Fibroblast of villous mesenchyme (primary cell): ENCODE results near the gene MED25. TPM values are rescaled to one million over a fixed set of nuclear protein-coding genes. Genes with fewer than 3 reads are reported as not detected.

Experiments
- DNase-seq: peaks from one replicate; pipeline ENCODE4 v3.0.0-alpha.2; 2010; ENCODE audit warnings: low read depth
- H3K4me3 ChIP-seq: 2 replicates; pipeline ENCODE4 v1.5.1; 2011; ENCODE audit warnings: low read depth, mild to moderate bottlenecking, low read length
- total RNA-seq: library from RNA; depleted of rRNA; stranded (reverse); fragments of >200 nt; gene quantifications from 2 replicates; pipeline ENCODE4 v1.2.3, GENCODE V29; 2012
- TF ChIP-seq, protein P1 (sequence below): IDR thresholded peaks from 2 replicates; pipeline ENCODE4 v1.5.1; 2012; ENCODE audit warnings: low read depth, mild to moderate bottlenecking, low read length; ENCODE audit not compliant: insufficient read depth

The MED25 gene
- total RNA-seq, 1 donor, result 21.6 TPM

DNA sequence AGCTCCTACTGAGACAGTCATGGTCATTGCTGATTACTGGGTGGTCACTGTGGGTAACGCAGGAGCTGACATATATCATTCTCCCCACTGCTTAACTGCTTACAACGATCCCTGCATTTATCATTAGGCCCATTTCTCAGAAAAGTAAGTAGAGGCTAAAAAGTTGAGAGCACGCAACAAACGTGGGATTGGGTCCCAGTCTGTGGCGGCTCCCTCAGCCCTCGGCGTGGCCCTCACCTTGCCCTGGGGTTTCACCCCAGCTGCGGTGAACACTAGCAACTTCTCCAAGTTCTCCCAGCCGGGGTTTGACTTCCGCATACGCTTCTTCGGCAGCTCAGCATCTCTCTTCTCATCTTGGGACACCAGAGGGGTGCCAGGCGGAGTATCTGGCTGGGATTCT lies 46.8 kb downstream of the MED25 start:
- no peak for DNase-seq
- no peak overlapping the region for H3K4me3 ChIP-seq
- TF ChIP-seq, protein P1, sequence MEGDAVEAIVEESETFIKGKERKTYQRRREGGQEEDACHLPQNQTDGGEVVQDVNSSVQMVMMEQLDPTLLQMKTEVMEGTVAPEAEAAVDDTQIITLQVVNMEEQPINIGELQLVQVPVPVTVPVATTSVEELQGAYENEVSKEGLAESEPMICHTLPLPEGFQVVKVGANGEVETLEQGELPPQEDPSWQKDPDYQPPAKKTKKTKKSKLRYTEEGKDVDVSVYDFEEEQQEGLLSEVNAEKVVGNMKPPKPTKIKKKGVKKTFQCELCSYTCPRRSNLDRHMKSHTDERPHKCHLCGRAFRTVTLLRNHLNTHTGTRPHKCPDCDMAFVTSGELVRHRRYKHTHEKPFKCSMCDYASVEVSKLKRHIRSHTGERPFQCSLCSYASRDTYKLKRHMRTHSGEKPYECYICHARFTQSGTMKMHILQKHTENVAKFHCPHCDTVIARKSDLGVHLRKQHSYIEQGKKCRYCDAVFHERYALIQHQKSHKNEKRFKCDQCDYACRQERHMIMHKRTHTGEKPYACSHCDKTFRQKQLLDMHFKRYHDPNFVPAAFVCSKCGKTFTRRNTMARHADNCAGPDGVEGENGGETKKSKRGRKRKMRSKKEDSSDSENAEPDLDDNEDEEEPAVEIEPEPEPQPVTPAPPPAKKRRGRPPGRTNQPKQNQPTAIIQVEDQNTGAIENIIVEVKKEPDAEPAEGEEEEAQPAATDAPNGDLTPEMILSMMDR, result no peak

DNA sequence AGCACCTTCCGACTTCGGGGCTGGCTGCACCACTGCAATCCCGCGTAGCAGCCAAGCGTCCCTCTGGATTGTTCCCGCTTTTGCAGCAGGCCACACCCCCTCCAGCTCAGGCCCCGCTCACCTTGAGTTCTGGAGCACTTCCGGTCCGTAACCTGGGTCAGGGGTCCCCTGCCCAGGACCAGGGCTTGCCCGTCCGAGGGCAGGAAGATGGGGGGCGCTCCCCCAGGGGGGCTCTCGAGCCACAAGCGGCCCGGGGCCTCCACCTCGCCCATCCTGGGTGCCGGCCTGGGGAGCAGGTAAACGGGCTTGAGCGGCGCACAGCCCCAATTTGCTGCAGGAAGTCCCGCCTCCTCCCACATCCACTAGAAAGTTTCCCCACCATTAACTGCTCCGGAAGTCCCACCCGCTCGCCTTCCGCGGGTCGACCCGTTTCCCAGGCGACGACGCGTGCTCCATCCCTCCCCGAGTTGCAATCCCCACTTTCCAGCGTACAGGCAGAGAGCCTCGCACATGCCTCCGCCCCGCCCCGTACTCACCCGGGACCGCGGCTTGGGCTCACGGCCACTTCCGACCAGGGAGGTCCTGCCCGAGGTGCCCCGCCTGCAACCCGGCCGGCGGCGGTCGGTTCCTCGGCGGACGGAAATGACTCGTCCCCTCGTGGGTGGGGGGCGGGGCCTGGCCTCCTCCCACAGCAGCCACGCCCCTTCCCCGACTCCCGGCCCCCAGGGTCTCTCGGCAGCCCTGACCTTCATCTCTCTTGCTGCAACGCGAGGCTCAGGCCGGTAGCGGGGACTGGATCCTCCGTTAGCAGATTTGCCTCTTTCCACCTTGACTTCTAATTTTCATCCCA lies 49.1 kb downstream of the MED25 start, which contains the start of gene PNKP:
TSS of gene PNKP (minus strand) at position 644 of the 850 bp plus-strand sequence. CDS start at position 272, 372 bp downstream.
- DNase-seq, result peak; percentile 92
- H3K4me3 ChIP-seq, result peak within 1 kb of the TSS; percentile 81
- TF ChIP-seq, protein P1, result no peak

DNA sequence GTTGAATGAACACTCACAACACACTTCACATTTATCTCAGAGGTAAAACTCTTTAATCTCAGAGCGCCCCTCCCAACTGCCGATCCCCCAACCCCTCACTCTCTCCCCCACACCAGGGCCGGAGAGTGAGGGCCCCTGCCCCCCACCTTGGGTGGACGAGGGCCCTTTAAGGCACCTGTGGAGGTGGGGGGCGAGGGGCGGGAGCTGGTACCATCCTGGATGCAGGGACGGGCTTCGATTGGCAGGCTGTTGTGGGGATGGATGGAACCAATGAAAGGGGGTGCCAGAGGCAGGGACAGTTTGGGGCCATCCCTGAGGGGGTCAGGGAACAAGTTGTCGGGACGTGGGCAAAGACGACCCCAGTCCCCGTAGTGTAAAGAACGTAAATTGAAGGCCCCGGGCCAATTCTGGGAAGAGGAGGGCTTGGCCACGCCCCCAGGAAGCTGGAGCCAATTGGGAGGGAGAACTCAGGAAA lies 51.0 kb downstream of the MED25 start:
- DNase-seq, result no peak
- TF ChIP-seq, protein P1, result no peak
- peak overlapping the region; percentile 51 for H3K4me3 ChIP-seq

DNA sequence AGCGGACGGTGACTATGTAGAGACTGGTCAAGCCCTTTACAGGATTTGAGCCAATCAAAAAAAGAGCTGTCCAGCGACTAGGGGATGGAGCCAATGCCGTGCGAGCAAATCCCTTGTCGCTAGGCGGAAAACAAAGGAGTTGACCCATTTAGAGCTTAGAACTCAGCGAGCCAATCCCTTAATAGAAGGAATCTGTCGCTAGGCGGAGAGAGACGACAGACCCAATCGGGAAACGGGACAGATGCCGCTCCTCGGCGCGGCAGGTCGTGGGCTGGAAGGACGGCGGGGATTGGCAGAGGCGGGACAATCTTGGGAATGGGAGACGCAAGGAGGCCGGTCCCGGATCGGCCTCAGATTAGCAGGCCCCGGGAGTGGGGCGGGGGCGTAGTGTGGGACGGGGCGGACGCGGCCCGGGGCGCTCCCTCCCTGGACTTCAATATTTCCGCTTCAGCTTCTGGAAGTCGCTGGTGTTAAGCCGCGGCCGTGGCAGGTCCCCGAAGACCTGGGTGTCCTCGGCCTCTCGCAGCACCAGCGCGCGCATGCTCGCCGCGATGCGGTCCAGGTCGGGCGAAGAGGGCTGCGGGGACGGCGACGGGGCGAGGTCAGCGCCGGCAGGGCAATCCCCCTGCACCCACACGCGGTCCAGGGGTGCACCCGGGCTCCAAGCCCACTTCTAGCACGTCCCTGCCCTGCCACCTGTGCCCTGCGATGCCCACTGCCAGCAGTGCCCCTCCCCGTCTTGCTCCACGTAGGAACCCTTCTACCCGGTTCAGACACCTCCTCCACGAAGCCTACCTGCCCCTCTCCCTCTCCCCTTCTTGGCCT lies 51.6 kb downstream of the MED25 start:
- TF ChIP-seq, protein P1, result no peak
- peak overlapping the region; percentile 57 for H3K4me3 ChIP-seq
- peak; percentile 100 for DNase-seq

DNA sequence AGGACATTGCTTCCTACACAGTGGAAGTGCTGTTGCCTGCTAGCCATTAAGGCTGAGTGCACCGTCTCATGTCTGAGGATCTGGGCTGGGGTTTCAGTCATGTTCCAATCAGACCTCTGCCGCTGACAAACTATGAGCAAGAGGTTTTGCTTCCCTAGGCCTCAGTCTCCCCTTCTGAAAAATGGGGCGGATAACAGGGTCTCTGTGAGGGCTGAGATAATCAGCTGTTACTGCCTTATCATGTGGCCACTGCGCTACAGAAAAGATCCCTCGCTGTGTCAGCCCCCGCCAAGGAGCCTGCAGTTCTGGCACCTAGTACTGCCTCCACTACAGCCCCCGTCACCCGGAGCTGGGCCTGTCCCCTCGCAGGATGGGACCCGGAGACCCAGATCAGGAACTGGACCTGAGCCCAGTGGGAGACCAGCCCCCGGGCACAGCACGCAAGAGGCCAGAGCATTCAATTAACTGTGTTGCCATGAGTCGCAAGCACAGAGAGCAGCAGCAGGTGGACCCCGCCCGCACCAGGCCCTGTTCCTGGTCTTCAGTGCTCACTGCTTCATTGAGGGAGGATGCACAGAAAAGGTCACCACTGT lies 52.3 kb downstream of the MED25 start:
- TF ChIP-seq, protein P1, result no peak
- no peak for DNase-seq
- H3K4me3 ChIP-seq, result peak overlapping the region; percentile 57

GRCh38 chr19:49871349-49871985 lies 53.4 kb downstream of the MED25 start:
- TF ChIP-seq, protein P1, result no peak
- no peak for DNase-seq

More at GRCh38 chr19:49871349-49871985, 53.4 kb downstream of the MED25 start:
- no peak overlapping the region for H3K4me3 ChIP-seq
